Prostate gland (tissue), 2 donors: ENCODE measurements around the gene ADORA2A. TPM values are rescaled to one million over a fixed set of nuclear protein-coding genes. Genes with fewer than 3 reads are reported as not detected.

Experiments used
- DNase-seq: peaks from one replicate; pipeline ENCODE4 v3.0.0-alpha.2; 2019; ENCODE audit warnings: low spot score
- H3K27ac ChIP-seq, 2 donors: fragments of 200-600 bp; sonication (generic); 2 replicates each; pipeline ENCODE4 v1.5.1; 2017 to 2019
- H3K27me3 ChIP-seq: fragments of 200-600 bp; sonication (generic); replicated peaks from 2 replicates; pipeline ENCODE4 v1.5.1; 2019; ENCODE audit not compliant: insufficient read depth
- H3K36me3 ChIP-seq, 2 donors: fragments of 200-600 bp; sonication (generic); 1 replicate in 1 of 2; 2 replicates in 1 of 2; pipeline versions ENCODE4 v1.5.1 to v1.8.1; 2017 to 2019
- H3K4me1 ChIP-seq: fragments of 200-600 bp; sonication (generic); replicated peaks from 2 replicates; pipeline ENCODE4 v1.5.1; 2019
- H3K4me3 ChIP-seq, 2 donors: fragments of 200-600 bp; sonication (generic); 2 replicates each; pipeline ENCODE4 v1.5.1; 2017 to 2019
- H3K9me3 ChIP-seq: fragments of 200-600 bp; sonication (generic); 2 replicates; pipeline ENCODE4 v1.5.1; 2017
- CTCF ChIP-seq, 4 experiments: fragments of 200-600 bp in 2 of 4; fragments of 450-650 bp in 2 of 4; sonication (generic) in 2 of 4; IDR thresholded peaks; 1 replicate in 3 of 4; 2 replicates in 1 of 4; pipeline ENCODE4 v1.5.1; 2016 to 2019; ENCODE audit warnings: antibody characterized with exemption in 4 of 4, mild to moderate bottlenecking in 2 of 4, moderate library complexity in 2 of 4
- POLR2A ChIP-seq: fragments of 450-650 bp; IDR thresholded peaks from one replicate; pipeline ENCODE4 v1.6.1; 2016; ENCODE audit warnings: antibody characterized with exemption, mild to moderate bottlenecking
- POLR2AphosphoS5 ChIP-seq: sonication (generic); formaldehyde crosslinking; IDR thresholded peaks from one replicate; pipeline ENCODE4 v1.6.1; 2017; ENCODE audit warnings: antibody characterized with exemption
- WGBS: methylation state at CpG from one replicate; pipeline ENCODE4 v1.1.5; 2018; 5-methylcytosine and 5-hydroxymethylcytosine counted together
- intact Hi-C: fragments of 100-400 bp; cut with DNase I; formaldehyde crosslinking; loops from one replicate; pipeline ENCODE4 v1.14.2; 2022
- total RNA-seq, 2 donors: library from RNA; depleted of rRNA; stranded (reverse); fragments of >200 nt; gene quantifications; one replicate each; pipeline ENCODE4 v1.1.0, GENCODE V29; 2016

ADORA2A gene
- total RNA-seq, 2 donors from 2014 or later: 2.1 to 3.7 TPM

GRCh38 chr22:24474221-24474620 is 46.8 kb downstream of the ADORA2A start:
- TF ChIP-seq POLR2A (no peak), CTCF (IDR thresholded peaks at IDR 0.05) (no peak), POLR2AphosphoS5 (no peak)
- Histone ChIP-seq H3K27ac (no peak overlapping the region), H3K27me3 (no peaks in the 10 kb centered on the region), H3K4me3 (no peak overlapping the region), H3K36me3 (no peaks in the 10 kb centered on the region), H3K9me3 (no peaks in the 10 kb centered on the region), H3K4me1 (no peaks in the 10 kb centered on the region)
- DNase-seq: no peak
- WGBS: 32% methylated on average over 3 of the region's 3 CpGs
- intact Hi-C loops: no loop called here

- WGBS: 82% methylated on average over 5 of the region's 5 CpGs
Measured at GRCh38 chr22:24474649-24475255, 47.4 kb downstream of the ADORA2A start.

DNA sequence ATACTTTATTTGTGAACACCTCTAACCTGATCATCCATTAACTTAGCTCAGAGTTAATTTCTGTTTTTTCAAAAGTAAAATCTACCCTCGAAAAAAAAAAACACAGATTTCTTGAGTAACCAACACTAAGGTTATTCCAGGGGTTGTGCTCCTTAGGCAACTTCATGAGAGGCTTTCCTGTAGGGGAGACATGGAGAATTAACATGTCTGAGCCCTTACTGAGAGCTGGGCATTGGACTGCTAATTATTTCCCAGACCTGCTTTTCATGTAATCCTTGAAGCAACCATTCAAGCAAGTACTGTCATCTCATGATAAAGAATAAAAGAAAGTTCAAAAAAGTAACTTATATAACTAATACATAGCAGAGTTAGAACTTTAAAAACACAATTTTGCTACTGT is 54.2 kb downstream of the ADORA2A start:
- Histone ChIP-seq H3K4me3 (no peak overlapping the region), H3K4me1 (no peaks in the 10 kb centered on the region), H3K27ac (no peak overlapping the region), H3K36me3 (no peaks in the 10 kb centered on the region), H3K27me3 (no peaks in the 10 kb centered on the region), H3K9me3 (no peaks in the 10 kb centered on the region)
- DNase-seq: no peak
- no peak for TF ChIP-seq CTCF (IDR thresholded peaks at IDR 0.05)
- no peak for TF ChIP-seq POLR2AphosphoS5
- no peak for TF ChIP-seq POLR2A
- 60% methylated on average over 1 of the region's 1 CpG for WGBS
- intact Hi-C loops: no loop called here

More at GRCh38 chr22:24474649-24475255, 47.4 kb downstream of the ADORA2A start:
- Histone ChIP-seq H3K27ac (no peak overlapping the region), H3K27me3 (no peaks in the 10 kb centered on the region), H3K36me3 (no peaks in the 10 kb centered on the region), H3K4me1 (no peaks in the 10 kb centered on the region), H3K9me3 (no peaks in the 10 kb centered on the region), H3K4me3 (no peak overlapping the region)
- TF ChIP-seq CTCF (IDR thresholded peaks at IDR 0.05) (no peak), POLR2AphosphoS5 (no peak), POLR2A (no peak)
- no peak for DNase-seq
- intact Hi-C loops: no loop called here

DNA sequence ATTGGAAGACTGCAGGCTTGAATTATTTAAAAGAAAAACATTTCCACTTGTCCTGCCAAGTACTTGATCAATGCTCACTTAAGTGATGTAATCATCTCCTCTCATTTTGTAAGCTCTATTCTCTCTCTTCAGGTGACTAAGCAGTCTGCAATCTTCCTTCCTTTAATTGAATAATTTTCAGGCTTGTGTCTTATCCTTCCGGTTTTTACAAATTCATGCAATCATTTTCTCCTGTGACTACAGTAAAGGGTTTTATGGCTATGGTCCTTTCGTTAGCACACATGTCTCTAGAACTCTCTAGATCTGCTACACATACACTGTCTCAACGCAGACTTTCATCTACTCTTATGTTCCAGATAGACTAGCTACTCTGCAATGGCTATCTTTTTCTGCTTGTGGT is 55.2 kb downstream of the ADORA2A start:
- Histone ChIP-seq H3K27ac (no peak overlapping the region), H3K4me1 (no peaks in the 10 kb centered on the region), H3K9me3 (no peaks in the 10 kb centered on the region), H3K4me3 (no peak overlapping the region), H3K36me3 (no peaks in the 10 kb centered on the region), H3K27me3 (no peaks in the 10 kb centered on the region)
- intact Hi-C loops: no loop called here
- WGBS: 54% methylated on average over 3 of the region's 3 CpGs
- no peak for TF ChIP-seq CTCF (IDR thresholded peaks at IDR 0.05)
- TF ChIP-seq POLR2A: no peak
- no peak for TF ChIP-seq POLR2AphosphoS5
- DNase-seq: no peak

GRCh38 chr22:24482998-24483397 is 55.6 kb downstream of the ADORA2A start:
- intact Hi-C loops: no loop called here
- Histone ChIP-seq H3K9me3 (no peaks in the 10 kb centered on the region), H3K4me1 (no peaks in the 10 kb centered on the region), H3K36me3 (no peaks in the 10 kb centered on the region), H3K4me3 (no peak overlapping the region), H3K27me3 (no peaks in the 10 kb centered on the region), H3K27ac (no peak overlapping the region)
- DNase-seq: no peak
- 46% methylated on average over 2 of the region's 2 CpGs for WGBS
- TF ChIP-seq POLR2AphosphoS5: no peak
- TF ChIP-seq CTCF (IDR thresholded peaks at IDR 0.05): no peak
- TF ChIP-seq POLR2A: no peak
